ENCODE measurements around the gene FLRT2. TPM values are rescaled to one million over a fixed set of nuclear protein-coding genes. Genes with fewer than 3 reads are reported as not detected.

The FLRT2 gene
- total RNA-seq, 1 experiment from 2014 or later: 4.5 TPM

- intact Hi-C loops (cut with micrococcal nuclease; ENCODE audit: unreplicated experiment) (no loop called here), in situ Hi-C loops (cut with HindIII; ENCODE audit: low pct_unique_long_range_greater_than_20kb, low sequenced_read_pairs) (no loop called here)
- H3K27me3 ChIP-seq (ENCODE audit: control insufficient read depth, insufficient read depth, low read length): no peaks in the 10 kb centered on the region
- BruUV-seq (replicated peaks): no TSS peak
- no peaks in the 10 kb centered on the region for H3K36me3 ChIP-seq (ENCODE audit: control insufficient read depth, insufficient read depth, low read length)
- no peak overlapping the region for H3K27ac ChIP-seq (ENCODE audit: low read length)
- ChIA-PET POLR2A (no interaction called here), CTCF (no interaction called here)
- H3K9me3 ChIP-seq (ENCODE audit: control insufficient read depth, insufficient read depth, low read depth, low read length): no peaks in the 10 kb centered on the region
- H3K4me1 ChIP-seq (ENCODE audit: control insufficient read depth, insufficient read depth, low read length): no peaks in the 10 kb centered on the region
- no peak for DNase-seq (ENCODE audit: low read depth, low spot score)
- ATAC-seq: no peak
- no peak overlapping the region for H3K4me3 ChIP-seq (ENCODE audit: low read depth in 2 of 2, low read length in 2 of 2)
- TF ChIP-seq TCF7L2 (IDR thresholded peaks at IDR 0.05; ENCODE audit: low read depth, low read length) (no peak), POLR2AphosphoS5 (IDR thresholded peaks at IDR 0.05; ENCODE audit: low read depth, low read length) (no peak), SIN3A (IDR thresholded peaks at IDR 0.05; ENCODE audit: borderline replicate concordance, insufficient read depth, low read depth, low read length) (no peak), REST (IDR thresholded peaks at IDR 0.05; ENCODE audit: insufficient read depth in 1 of 2, low read depth in 2 of 2, low read length in 1 of 2) (no peak), CTCF (IDR thresholded peaks at IDR 0.05) (no peak)
These were observed 66.0 kb downstream of the FLRT2 start for GRCh38 chr14:85595981-85596380.

GRCh38 chr14:85596562-85596961, 66.6 kb downstream of the FLRT2 start:
- in situ Hi-C loops (cut with HindIII; ENCODE audit: low pct_unique_long_range_greater_than_20kb, low sequenced_read_pairs): no loop called here
- ChIA-PET CTCF (no interaction called here), POLR2A (no interaction called here)
- no peaks in the 10 kb centered on the region for H3K27me3 ChIP-seq (ENCODE audit: control insufficient read depth, insufficient read depth, low read length)
- intact Hi-C loops (cut with micrococcal nuclease; ENCODE audit: unreplicated experiment): no loop called here
- H3K27ac ChIP-seq (ENCODE audit: low read length): no peak overlapping the region
- no peak for DNase-seq (ENCODE audit: low read depth, low spot score)
- H3K36me3 ChIP-seq (ENCODE audit: control insufficient read depth, insufficient read depth, low read length): no peaks in the 10 kb centered on the region
- H3K4me3 ChIP-seq (ENCODE audit: low read depth in 2 of 2, low read length in 2 of 2): no peak overlapping the region
- TF ChIP-seq SIN3A (IDR thresholded peaks at IDR 0.05; ENCODE audit: borderline replicate concordance, insufficient read depth, low read depth, low read length) (no peak), REST (IDR thresholded peaks at IDR 0.05; ENCODE audit: insufficient read depth in 1 of 2, low read depth in 2 of 2, low read length in 1 of 2) (no peak), TCF7L2 (IDR thresholded peaks at IDR 0.05; ENCODE audit: low read depth, low read length) (no peak), POLR2AphosphoS5 (IDR thresholded peaks at IDR 0.05; ENCODE audit: low read depth, low read length) (no peak), CTCF (IDR thresholded peaks at IDR 0.05) (no peak)
- BruUV-seq (replicated peaks): no TSS peak
- no peak for ATAC-seq
- no peaks in the 10 kb centered on the region for H3K4me1 ChIP-seq (ENCODE audit: control insufficient read depth, insufficient read depth, low read length)
- H3K9me3 ChIP-seq (ENCODE audit: control insufficient read depth, insufficient read depth, low read depth, low read length): no peaks in the 10 kb centered on the region
